ENCODE data around the gene ARHGAP28. TPM values are rescaled to one million over a fixed set of nuclear protein-coding genes. Genes with fewer than 3 reads are reported as not detected.
"Not testable (repeated sequence)": the region's sequence is repeated elsewhere in the genome, so short reads cannot be mapped to it uniquely, and the experiment has no call there.

The ARHGAP28 gene
- total RNA-seq, 1 donor from 2014 or later: 7.6 TPM

- Histone ChIP-seq H3K27ac (no peak overlapping the region), H3K36me3 (no peaks in the 10 kb centered on the region), H3K4me3 (no peak overlapping the region), H3K4me1 (no peaks in the 10 kb centered on the region), H3K9me3 (no peaks in the 10 kb centered on the region), H3K27me3 (no peaks in the 10 kb centered on the region)
- intact Hi-C loops (cut with DNase I): no loop called here
- no peak for DNase-seq (ENCODE audit: extremely low spot score in 2 of 2)
- TF ChIP-seq CTCF (IDR thresholded peaks at IDR 0.05): no peak
- TF ChIP-seq POLR2AphosphoS5 (IDR thresholded peaks at IDR 0.05; ENCODE audit: insufficient read depth in 1 of 2, low read depth in 1 of 2): no peak
- no peak for TF ChIP-seq POLR2A (IDR thresholded peaks at IDR 0.05)
These were observed 65.8 kb downstream of the ARHGAP28 start for GRCh38 chr18:6795307-6795706.

DNA sequence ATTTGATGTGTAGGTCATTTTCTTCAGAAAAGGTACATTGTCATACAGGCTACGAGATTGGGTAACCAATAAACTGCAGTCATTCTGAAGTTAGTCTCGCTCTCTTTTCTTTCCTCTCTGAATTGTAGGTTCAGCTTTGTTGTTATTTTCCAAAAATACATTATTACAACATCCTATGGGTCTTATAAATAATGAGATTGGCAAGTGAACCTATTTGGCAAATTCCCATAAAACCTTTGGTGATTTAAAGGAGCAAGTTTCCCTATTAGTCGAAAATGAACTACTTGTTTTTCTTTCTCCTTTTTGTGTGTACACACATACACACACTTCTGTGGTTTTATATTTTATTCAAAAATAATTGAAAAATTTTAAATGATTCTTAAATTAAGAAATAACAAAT is 67.0 kb downstream of the ARHGAP28 start:
- Histone ChIP-seq H3K36me3 (no peaks in the 10 kb centered on the region), H3K4me3 (no peak overlapping the region), H3K27ac (no peak overlapping the region), H3K9me3 (no peaks in the 10 kb centered on the region), H3K27me3 (no peaks in the 10 kb centered on the region), H3K4me1 (no peaks in the 10 kb centered on the region)
- no peak for TF ChIP-seq POLR2A (IDR thresholded peaks at IDR 0.05)
- no peak for TF ChIP-seq CTCF (IDR thresholded peaks at IDR 0.05)
- TF ChIP-seq POLR2AphosphoS5 (IDR thresholded peaks at IDR 0.05; ENCODE audit: insufficient read depth in 1 of 2, low read depth in 1 of 2): no peak
- intact Hi-C loops (cut with DNase I): no loop called here
- DNase-seq (ENCODE audit: extremely low spot score in 2 of 2): no peak

GRCh38 chr18:6797171-6797570 is 67.7 kb downstream of the ARHGAP28 start:
- no peak for DNase-seq (ENCODE audit: extremely low spot score in 2 of 2)
- Histone ChIP-seq H3K4me3 (no peak overlapping the region), H3K27me3 (no peaks in the 10 kb centered on the region), H3K9me3 (no peaks in the 10 kb centered on the region), H3K4me1 (no peaks in the 10 kb centered on the region), H3K36me3 (no peaks in the 10 kb centered on the region), H3K27ac (no peak overlapping the region)
- TF ChIP-seq CTCF (IDR thresholded peaks at IDR 0.05) (no peak), POLR2A (IDR thresholded peaks at IDR 0.05) (no peak), POLR2AphosphoS5 (IDR thresholded peaks at IDR 0.05; ENCODE audit: insufficient read depth in 1 of 2, low read depth in 1 of 2) (no peak)
- intact Hi-C loops (cut with DNase I): no loop called here

DNA sequence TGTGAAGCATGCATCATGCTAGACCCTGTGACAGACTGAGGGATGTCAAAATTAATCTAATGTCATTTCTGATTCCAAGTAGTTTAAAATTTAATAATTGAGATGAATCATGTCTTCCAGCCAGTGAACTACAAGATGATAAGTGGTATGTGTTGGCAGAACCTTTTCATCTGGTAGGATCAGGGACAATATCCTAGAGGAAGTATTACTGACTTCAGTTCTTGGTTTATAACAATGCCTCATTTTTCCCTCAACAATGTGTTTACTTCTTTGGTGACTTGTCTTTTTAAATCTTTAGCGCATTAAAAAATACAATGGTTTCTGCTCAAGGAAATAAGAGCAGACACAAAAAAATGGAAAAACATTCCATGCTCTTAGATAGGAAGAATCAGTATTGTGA is 69.4 kb downstream of the ARHGAP28 start:
- intact Hi-C loops (cut with DNase I): no loop called here
- Histone ChIP-seq H3K27ac (no peak overlapping the region), H3K4me3 (no peak overlapping the region), H3K9me3 (no peaks in the 10 kb centered on the region), H3K4me1 (no peaks in the 10 kb centered on the region), H3K36me3 (no peaks in the 10 kb centered on the region), H3K27me3 (no peaks in the 10 kb centered on the region)
- no peak for DNase-seq (ENCODE audit: extremely low spot score in 2 of 2)
- no peak for TF ChIP-seq POLR2AphosphoS5 (IDR thresholded peaks at IDR 0.05; ENCODE audit: insufficient read depth in 1 of 2, low read depth in 1 of 2)
- TF ChIP-seq CTCF (IDR thresholded peaks at IDR 0.05): no peak
- TF ChIP-seq POLR2A (IDR thresholded peaks at IDR 0.05): no peak

DNA sequence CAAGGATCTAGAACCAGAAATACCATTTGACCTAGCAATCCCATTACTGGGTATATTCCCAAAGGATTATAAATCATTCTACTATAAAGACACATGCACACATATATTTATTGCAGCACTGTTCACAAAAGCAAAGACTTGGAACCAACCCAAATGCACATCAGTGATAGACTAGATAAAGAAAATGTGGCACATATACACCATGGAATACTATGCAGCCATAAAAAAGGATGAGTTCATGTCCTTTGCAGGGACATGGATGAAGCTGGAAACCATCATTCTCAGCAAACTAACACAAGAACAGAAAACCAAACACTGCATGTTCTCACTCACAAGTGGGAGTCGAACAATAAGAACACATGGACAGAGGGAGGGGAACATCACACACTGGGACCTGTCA is 70.8 kb downstream of the ARHGAP28 start:
- H3K36me3 ChIP-seq; intact Hi-C loops (cut with DNase I); DNase-seq (ENCODE audit: extremely low spot score in 2 of 2); H3K4me3 ChIP-seq; H3K4me1 ChIP-seq; H3K27ac ChIP-seq; H3K27me3 ChIP-seq; H3K9me3 ChIP-seq: not testable (repeated sequence)

Data from vagina (tissue), 2 donors.